IPS-NIHi7 (cell line): ENCODE results near the gene NEK6.
"Not testable (repeated sequence)": the region's sequence is repeated elsewhere in the genome, so short reads cannot be mapped to it uniquely, and the experiment has no call there.

Source experiments
- DNase-seq: peaks from one replicate; pipeline ENCODE4 v3.0.0; 2012; ENCODE audit warnings: mixed read lengths; ENCODE audit errors: extremely low spot score

The NEK6 gene

DNA sequence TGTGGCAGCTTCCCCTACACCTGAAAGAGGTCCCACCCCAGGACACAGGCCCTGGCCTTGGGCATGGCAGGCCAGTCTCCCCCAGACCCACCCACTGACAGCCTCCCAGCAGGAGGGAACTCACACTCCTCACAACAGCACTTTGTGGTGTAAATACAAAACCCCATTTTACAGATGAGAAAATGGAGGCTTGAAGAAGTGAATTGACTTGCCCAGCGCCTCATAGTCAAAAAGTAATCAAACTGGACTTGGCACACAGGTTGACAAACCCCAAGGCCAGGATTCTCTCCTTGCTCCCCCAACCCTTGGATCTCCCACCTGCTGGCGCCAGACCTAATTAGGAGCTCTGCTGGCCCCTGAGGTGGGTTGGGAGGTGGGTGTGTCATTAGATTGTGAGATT, 29.2 kb upstream of the NEK6 start:
- DNase-seq, result no peak

DNA sequence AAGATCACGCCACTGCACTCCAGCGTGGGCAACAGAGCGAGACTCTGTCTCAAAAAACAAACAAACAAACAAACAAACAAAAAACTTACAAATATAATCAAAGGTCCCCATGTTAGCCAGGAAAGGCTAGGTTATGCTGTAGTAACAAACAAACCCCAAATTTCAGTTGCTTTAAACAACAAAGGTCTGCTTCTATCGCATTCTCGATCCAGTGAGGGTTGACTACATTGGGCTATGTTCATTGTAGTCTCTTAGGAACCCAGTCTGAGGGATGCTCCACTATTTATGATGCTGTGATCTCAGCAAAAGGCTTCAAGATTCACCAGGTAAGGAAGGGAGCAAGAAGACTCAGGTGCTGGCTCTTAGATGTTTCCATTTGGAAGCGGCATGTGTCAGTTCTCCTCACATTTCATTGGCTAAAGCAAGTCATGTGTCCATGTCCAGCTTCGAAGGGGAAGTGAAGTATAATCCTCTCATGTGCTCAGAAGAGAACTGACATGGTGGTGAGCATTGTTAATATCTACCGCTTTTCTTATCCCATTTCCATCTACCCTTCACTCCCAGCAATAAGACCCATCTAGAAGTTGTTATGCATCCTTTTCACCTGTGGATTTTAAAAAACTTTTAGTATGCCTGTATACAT, 26.5 kb upstream of the NEK6 start:
- DNase-seq, result peak; percentile 8

DNA sequence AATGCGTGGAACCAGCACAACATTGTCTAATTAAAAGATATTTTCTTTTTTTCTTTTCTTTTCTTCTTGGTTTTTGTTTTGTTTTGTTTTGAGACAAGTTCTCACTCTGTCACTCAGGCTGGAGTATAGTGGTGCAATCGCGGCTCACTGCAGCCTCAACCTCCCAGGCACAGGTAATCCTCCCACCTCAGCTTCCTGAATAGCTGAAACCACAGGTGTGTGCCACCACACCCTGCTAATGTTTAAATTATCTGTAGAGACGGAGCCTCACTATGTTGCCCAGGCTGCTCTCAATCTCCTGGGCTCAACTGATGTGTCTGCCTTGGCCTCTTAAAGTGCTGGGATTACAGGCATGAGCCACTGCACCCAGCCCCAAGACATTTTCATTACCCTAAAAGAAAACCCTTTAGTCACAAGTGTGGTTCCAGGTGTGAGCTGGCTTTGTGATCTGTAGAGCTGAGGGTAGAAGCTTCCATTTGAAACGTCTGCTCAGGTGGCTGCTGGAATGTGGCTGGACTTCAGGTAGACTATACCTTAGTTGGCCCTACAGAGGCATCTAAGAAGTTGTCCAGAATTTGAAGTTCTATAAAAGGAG, 19.1 kb upstream of the NEK6 start:
- DNase-seq, result no peak

DNA sequence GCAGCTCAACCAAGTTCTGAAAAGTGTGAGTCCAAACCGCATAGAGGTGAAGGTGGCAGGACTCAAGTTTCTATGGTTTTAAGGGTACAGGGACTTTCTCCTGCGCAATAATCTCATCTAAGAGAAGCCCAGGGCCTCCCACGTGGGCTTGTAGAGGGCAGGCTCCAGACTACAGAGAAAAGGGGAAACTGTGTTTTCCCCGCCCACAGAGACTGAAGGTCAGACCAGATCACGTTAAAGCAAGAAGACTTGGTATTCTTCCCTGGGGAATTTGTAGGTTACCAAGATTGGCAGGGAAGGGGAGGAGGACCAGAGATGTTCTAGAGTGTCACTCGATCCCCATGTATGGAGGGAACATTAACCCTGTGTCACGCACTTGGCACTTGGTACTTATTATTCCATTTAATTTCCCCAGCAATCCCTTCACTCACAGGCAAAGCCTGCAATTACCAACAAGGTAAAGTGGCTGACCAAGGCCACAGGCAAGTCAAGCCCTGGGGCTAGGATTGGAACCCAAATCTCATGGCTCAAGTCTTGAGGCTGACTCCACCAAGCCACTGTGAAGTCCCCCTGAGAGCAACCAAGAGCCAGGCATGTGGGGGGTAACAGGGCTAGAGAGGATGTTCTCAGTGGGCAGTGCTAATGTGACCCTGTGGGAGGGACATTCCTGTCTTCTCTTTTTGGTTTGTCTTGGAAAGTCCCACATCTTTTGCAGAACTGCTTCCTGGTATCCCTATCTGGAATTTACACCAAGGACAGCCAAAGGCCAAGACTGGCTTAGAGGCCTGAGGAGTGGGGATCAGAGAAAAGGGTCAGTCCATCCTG, 18.3 kb upstream of the NEK6 start:
- DNase-seq, result no peak

DNA sequence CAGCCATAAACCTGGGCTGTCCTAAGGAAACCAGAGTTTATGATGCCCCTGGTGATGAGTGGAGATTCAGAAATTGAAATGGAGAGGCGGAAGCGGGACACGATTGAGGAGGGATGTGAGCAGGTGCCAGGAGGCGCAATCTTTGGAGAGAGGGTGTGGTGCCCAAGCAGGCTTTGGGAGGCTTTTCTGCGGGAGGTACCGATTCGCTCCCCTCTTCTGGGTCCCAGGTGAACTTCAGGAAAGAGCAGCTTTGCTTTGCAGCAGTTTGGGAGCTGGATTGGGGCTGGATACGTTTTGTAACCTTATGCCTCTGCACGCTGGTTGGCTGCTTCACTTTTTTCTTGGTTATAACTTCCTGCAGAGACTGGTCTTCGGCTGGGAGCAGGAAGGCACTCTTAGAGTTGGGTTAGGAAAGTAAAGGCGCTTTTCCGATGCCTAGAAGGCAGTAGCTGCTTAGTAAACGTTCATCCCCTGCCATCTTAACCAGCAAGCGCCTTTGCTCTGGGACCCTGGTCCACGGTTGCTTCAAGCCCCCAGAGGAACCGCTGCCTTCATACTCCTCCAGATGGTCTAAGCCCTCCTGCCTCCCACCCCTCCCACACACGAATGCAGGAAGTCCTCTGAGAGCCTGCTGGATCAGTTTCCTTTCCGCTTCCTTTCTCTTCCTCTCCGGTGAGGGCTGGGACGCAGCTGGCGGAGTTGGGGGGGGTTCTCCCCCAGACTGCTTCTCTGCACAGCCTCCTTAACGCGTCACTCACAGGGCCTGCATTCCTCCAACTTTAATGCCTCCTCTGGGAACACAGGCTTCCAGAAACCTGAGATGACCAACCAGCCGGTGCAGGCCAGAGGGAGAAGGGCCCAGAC, 15.2 kb upstream of the NEK6 start:
- peak; percentile 49 for DNase-seq

DNA sequence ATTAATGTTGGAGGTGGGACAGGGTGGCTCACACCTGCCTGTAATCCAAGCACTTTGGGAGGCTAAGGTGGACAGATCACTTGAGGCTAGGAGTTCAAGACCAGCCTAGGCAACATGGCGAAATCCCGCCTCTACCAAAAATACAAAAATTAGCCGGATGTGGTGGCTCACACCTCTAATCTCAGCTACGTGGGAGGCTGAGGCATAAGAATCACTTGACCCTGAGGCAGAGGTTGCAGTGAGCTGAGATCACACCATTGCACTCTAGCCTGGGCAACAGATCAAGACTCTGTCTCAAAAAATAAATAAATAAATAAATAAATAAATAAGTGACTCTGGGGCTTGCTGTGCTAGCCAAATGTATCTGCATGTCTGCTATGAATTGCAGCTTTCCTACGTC, 10.4 kb upstream of the NEK6 start:
- not testable (repeated sequence) for DNase-seq

DNA sequence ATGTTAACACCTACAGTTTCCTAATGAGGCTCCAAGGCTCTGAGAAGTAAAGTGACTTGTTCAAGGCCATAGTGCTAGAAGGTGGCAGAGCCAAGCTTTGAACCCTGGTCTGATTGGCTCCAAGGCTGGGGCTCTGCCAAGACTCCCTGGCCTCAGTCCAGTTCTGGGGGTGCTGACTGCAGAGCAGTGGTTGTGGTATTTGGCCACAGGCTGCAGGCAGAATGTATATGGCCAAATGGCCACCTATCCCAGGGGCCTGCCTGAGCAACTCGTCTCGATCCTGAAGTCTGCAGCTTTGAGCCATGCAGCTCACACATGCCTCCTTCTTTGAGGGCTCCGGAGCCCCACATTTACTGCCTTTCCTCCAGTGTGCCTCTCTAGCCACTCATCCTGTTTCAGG, 9.7 kb upstream of the NEK6 start:
- DNase-seq, result no peak

DNA sequence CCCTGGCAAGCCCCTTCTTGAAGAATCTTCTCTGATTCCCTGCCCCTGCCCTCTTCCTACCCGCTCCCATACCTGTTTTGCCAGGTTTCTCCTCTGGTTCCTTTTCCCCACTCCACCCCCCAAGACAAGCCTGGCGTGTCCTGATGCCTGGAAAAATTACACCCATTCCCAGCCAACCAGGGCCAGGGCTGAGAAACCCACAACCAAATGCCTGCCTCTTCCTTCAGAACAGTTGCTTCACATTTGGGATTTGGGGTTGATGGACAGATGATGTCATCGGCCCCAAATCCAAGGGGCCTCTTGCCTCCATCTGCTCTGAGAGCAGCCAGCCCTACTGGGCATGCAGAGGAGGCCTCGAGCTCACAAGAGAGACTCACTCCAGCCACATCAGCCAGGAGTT, 8.8 kb upstream of the NEK6 start:
- no peak for DNase-seq

DNA sequence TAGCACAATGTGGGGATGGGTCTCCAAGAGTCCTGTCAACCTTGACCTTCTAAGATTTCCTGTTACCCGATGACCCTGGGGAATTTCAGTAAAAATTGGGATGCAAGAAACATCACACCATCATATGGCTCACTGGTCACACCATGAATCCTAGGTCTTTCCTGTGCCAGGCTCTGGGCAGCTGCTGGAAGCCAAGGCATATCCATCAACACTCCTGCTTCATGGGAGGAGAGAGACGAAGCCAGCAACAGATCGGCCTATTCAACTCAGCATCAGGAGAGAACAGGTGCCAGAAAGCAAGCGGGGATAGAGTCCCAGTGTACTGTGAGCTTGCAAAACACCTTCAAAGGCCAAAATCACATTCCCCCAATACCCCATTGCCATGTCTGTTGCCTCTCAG, 6.5 kb upstream of the NEK6 start:
- no peak for DNase-seq

DNA sequence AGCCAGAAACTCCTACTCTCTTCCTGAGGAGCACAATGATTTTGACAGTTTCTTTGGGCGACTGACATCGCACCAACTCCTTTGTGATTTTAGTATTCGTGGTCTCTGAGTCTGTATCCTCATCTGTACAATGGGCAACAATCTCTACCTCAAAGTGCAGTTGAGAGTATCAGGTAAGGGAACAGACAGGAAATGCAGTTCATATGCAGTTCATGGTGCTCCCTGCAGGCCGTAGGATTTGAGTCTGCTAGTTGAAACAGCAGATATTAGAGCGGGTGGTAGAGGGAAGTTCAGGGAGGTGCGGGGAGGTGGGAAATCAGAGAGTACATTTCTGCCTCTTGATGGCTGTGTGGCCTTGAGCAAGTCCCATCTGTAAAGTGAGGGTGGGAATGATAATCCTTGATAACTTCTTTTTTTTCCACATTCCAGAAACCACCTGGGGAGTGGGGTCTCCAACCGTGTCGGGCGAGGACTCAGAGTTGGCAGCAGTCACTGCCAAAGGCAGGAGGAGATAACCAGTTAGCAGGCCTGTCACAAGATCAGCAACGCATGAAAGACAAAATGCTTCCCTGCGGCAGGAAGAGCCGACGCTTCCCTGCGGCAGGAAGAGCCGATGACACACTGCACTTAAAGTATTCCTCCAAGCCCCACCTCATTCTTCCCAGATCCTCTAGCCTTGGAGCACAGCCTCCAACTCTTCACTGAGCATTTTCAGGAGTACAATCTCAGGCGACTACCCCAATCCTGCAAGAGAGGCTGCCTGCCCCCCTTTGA, 6.0 kb upstream of the NEK6 start:
- DNase-seq, result no peak

DNA sequence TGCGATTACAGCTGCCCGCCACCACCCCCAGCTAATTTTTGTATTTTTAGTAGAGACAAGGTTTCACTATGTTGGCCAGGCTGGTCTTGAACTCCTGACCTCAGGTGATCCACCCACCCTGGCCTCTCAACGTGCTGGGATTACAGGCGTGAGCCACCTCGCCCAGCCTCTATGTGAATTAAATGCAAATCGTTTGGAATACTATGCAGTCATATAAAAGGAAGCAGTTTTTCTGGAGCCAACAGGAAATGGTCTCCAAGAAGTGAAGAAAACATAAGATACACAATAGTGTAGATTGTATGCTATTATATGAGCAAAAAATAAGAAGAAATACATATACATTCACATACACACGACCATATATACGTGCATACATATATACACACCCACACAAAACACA, 4.9 kb upstream of the NEK6 start:
- DNase-seq, result not testable (repeated sequence)

DNA sequence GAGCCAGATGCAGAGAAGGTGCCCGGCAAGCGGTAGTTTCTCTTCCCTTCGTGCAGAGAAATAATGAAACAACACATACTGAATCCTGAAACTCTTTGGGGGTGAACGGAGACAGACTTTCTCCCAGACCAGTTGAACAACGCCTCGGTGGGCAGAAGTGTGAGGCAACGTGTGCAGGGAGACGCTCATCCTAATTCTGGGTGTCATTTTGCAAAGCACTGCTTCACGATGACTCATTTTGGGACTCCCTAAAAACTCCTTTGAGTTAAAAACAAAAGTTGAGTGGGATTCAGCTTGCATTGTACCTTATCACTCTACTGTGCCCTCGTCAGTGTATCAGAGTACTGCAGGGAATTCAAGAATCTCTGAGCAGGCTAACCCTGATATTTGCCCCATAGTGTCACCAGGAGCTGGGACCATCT, 3.5 kb upstream of the NEK6 start:
- DNase-seq, result no peak

DNA sequence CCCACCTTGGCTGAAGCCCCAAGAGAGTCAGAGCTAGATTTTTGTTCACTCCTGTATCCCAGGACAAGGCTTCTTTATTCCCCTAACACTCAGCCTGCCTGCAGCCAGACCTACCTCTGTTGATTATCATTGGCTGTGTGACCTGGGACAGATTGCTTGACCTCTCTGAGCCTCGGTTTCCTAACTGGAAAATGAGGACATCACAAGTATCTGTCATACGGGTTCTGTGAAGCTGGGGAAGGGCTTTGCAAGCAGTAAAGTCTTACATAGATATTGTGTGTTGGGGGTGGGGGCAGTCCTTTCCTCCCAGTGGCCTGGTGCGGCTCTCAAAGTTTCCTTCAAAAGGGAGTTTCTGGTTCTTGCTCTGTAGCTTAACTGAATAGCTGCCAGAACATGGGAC, 2.5 kb upstream of the NEK6 start:
- no peak for DNase-seq

DNA sequence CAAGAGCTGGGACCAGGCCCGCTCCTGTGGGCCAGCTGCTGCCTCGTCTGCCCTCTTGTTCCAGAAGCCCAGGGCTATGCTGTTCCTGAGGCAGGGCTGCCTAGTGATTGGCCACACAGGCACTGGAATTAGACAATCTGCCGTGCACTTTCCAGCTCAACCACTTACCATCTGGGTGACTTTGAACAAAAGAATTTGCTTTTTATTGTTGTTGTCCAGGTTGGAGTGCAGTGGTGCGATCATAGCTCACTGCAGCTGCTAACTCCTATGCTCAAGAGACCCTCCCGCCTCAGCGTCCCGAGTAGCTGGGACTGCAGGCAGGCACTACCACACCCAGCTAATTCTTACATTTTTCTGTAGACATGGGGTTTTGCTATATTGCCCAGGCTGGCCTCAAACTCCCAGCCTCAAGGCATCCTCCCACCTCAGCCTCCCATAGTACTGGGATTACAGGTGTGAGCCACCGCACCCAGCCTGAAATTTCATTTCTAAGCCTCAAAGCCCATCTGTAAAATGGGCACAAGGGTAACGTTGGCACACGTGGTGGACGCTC, 1.2 kb upstream of the NEK6 start:
- no peak for DNase-seq

DNA sequence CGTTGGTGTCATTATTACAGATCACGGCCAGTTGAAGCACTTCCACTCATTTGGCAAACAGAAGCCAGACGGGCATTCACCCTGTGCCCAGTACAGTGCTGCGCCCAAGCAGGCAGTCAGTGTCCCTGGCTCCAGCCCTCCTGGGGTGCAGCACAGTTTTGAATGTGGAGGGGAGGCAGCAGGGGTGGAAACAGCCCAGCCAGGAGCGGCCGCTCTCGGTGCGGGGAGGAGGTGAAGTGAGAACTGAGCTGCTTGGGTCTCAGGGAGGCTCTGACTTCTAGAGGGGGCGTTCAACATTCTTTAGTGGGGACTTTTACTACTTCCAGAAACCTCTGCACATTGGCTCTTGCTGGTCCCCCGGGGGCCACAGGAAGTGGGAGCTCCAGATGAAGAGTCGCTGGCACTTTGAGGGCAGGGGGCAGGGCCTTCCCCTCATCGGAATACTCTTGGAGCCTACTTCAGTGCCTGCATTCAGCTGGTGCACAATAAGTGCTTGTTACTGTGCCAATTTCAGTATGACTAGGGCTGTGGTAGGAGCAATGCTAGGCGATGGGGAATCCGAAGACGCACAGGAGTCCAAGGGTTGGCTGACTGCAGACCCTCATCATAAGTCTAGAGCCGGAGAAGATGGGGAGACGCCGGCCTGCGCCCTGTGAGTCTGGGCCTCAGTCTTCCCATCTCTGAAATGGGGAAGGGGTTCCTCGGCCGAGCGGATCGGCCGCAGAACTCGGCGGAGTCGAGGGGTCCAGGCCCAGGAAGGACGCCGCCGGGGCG, 492 bp upstream of the NEK6 start:
- DNase-seq, result no peak

DNA sequence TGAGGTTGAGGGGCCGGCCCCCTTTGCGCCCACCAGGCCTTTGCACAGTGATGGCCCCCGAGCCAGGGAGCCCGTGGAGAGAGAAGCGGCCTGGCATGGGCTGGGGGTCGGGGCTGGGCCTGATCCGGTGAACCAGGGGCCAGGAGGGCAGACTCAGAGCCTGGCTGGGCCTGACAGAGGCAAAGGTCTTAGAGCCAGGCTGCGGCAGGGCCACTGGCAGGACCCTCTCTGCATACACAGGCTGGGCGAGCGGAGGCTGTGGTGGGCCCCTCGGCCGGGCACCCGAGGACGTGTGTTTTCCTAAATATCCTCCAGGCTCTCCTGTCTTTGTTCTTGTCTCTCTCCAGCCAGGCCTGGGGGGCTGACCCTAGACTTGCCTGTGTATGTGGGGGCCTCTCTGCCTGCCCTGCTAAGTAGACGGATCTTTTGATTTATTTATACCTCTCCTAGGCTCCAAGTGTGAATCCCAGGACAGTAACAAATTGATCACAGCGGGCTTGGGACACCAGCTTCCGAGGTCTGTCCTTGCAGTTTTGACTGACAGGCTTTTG, 933 bp downstream of the NEK6 start:
- DNase-seq, result no peak

DNA sequence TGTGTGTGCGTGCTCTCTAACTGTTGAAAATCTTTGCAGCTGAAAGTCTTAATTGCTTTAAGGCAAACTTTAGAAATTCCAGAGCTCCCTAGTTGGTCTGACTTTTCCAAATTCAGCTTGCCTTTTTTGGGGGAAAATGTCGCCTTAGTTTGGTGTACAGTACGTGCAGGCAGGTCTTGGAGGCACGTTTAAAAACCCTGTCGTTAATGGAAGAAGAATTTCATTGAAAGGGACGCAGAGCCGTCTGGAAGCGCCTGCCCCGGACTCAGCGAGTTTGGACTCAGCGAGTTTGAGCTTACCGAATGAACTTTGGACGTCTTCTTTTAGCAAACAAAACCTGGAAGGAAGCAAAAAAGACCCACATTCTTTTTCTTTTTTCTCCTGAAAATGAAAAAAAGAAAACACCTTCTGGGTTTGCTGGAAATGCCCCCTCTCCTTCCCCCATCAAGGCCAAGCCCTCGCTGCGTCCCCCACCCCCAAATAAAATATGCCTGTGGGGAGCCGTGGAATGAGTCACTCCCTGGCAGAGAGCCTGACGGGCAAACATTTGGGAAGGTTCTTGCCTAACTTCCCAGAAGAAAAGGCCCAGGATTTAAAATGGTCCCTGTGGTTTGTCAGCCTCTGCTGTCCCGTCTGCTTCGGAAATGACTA, 1.5 kb downstream of the NEK6 start:
- no peak for DNase-seq

DNA sequence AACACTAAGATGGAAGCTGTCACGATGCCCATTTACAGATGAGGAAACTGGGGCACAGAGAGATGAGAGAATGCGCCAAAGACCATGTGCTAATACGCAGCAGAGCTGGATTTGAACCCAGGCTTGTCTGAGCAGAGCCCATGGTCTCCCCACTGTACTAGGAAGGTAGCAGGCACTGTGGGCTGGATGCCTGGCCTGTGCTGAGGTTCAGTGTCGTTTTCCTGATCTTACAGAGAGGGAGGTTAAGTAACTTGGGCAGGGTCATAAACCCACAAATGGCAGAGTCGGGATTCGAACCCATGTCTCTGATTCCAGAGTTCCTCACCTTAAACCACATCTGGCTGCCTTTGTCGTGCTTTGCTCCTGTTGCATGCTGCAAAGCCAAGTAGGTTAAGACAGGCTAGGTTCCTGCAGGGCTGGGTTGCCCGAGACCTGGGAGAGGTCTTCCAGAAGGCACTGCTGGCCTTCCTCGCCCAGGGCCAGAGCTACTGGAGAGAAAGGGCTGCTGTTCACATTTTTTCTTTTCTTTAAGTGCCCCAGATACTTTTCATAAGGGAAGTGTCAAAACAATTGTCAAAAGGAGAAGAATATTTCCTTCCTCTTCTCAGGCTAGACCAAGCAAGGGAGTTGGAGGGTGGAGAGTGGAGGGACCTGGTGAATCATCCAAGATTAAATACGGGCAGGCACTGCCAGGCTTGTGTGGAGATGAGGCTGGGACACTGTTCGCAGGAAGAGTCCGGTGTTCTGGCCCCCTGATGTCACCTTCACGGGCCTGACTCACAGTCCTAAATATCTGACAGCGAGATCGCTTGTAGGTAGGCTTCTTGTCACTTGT, 3.2 kb downstream of the NEK6 start:
- DNase-seq, result no peak
